HG02852 (cell line): ENCODE data around the gene AFTPH.

Source experiments
- ATAC-seq: cut with Tn5 transposase; IDR thresholded peaks from one replicate; pipeline ENCODE4 v1.9.1; 2021; ENCODE audit warnings: mild to moderate bottlenecking, moderate library complexity; ENCODE audit not compliant: unreplicated experiment

The AFTPH gene

GRCh38 chr2:64537991-64538390 lies 13.9 kb downstream of the AFTPH start:
- no peak for ATAC-seq

DNA sequence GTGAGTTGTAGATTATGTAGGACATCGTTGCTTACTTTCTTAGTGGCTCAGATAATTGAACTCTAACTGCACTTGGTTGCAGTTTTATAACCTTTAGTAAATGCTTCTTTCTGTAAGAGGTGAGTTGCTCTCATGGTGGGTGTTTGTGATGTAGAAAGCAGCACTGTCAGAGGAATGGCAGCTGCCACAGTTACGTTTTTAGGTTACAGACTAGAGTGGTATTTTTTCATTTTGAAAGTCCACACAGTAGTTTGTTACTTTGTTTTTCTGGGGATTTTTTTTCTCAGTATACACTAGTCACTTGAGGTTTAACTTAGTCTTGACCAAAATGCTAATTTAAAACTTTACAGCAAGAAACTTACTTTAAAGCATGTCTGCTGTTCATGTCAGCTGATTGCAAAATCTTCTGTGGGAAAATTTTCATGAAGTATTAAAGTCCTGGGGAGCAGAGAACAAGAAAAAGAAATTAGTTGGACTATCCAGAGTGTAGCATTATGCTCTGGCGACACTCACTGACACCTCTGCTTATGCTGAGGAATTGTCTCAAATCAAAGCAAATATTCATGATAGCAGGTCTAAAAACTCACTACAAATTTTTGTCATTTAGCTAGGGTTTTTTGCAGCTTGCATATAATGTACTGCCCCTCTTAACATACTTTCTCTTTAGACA lies 14.8 kb downstream of the AFTPH start:
- peak; percentile 56 for ATAC-seq

GRCh38 chr2:64540615-64541014 lies 16.5 kb downstream of the AFTPH start:
- ATAC-seq = no peak

GRCh38 chr2:64541547-64541946 lies 17.4 kb downstream of the AFTPH start:
- ATAC-seq = no peak

DNA sequence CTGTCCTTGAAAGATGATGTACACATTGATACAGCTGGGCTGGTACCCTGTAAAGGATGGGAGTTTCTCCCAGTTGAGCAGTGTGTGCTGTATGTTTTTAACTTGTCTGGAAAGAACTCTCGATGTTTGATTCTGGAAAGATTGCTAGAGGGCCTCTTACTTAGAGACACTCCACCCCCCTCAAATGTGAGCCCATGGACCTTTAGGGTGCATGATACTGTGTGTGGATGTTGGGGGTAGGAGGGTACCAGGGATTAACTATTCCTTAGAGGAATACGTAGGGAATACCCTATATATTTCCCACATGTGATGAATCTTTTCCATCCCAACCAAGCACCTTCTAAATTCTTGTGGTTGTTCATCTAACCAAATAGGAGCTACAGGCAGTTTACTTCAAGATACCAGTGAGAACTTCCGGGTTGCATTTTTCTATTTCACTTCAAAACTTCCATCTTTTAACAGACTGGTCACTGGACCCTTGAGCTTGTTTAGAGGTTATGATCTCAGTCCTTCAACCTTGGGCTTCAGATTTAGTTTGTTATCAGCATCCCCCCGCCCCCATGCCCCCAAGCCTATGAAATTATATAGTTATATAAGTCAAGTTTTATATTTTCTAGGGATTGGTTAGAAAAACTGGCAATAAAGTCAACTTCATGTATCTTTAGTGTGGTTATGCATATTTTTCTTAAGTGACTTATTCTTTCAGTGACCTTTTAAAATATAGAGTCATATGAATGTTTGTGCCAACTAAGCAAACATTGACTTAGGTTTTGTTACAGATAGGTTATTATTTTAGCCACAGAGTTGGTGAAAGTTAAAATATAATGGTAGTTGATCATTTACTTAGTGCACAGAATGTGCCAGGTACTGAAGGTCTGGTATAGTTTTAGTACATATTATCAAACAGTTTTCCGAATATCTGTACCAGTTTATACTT lies 18.2 kb downstream of the AFTPH start:
- ATAC-seq = no peak

GRCh38 chr2:64543008-64543697 lies 19.0 kb downstream of the AFTPH start:
- ATAC-seq = no peak

- ATAC-seq = no peak
Observed at GRCh38 chr2:64548761-64549160, 24.6 kb downstream of the AFTPH start.

GRCh38 chr2:64550042-64550441 lies 25.9 kb downstream of the AFTPH start:
- ATAC-seq = no peak

GRCh38 chr2:64551851-64552250 lies 27.7 kb downstream of the AFTPH start:
- no peak for ATAC-seq

GRCh38 chr2:64554117-64554516 lies 30.0 kb downstream of the AFTPH start:
- no peak for ATAC-seq

DNA sequence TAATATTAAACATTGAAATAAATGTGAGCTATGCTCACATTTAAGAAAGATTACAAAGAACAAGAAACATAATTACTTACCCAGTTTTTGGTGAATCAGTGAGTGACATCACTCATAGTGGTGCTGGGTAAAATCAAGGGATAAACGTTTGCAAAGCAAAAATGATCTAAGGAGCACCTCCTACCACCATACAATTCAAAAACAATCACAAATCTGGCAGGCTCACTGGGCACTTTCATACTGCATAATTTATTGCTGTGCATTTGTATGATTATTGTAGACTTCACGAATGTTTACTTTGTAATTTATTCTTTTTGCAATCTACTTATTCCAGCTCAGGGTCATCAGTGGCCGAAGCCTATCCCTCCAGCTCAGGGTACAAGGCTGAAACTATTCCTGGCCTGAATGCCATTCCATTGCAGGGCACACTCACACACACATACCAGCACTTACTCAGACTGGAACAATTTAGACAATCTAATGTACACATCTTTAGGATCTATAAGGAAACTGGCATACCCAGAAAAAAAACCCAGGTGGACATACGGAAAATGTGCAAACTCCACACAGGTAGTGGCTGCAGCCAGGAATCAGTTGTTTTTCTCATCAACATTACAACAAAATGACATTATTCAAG lies 34.4 kb downstream of the AFTPH start:
- ATAC-seq = no peak

DNA sequence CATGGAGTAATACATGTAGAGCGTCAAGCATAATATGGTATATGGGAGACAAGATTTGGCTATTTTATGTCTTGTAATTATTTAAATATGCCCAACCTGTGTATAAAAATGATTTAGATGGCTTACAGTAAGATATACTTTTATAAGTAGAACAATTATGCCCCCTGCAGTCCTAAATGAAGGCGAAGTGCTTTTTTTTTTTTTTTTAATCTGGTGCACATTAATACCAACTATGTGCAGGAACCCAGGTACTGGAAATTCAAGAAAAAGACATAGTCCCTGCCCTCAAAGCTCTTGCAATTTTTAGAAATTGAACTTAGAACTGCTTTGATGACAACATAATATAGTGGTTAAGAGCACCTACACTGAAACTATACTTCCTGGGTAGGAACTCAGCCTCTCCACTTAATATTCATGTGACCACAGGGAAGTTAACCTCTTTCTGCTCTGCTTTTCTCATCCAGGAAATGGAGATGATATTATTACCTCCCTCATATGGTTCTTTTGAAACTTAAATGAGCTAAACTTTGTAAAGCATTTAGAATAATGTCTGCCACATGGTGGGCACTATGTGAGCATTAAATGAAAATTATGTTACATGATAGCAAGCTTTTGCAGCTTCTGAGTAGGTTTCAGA lies 38.1 kb downstream of the AFTPH start:
- ATAC-seq = no peak

DNA sequence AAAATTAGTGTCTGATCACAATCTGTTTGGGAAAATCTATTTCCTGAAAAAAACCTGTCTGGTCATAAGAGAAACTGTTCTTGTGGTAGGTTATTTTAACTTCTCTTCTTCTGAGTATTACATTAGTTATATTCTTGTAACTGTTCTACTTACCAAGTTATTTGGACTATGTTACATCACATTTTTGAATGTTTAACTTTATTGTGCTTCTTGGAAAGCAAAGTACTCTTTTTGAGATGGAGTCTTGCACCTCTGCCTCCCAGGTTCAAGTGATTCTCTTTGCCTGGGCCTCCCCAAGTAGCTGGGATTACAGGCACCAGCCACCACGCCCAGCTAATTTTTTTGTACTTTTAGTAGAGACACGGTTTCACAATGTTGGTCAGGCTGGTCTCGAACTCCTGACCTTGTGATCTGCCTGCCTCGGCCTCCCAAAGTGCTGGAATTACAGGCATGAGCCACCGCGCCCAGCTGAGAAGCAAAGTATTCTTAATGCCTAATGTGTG lies 39.4 kb downstream of the AFTPH start:
- ATAC-seq = no peak

DNA sequence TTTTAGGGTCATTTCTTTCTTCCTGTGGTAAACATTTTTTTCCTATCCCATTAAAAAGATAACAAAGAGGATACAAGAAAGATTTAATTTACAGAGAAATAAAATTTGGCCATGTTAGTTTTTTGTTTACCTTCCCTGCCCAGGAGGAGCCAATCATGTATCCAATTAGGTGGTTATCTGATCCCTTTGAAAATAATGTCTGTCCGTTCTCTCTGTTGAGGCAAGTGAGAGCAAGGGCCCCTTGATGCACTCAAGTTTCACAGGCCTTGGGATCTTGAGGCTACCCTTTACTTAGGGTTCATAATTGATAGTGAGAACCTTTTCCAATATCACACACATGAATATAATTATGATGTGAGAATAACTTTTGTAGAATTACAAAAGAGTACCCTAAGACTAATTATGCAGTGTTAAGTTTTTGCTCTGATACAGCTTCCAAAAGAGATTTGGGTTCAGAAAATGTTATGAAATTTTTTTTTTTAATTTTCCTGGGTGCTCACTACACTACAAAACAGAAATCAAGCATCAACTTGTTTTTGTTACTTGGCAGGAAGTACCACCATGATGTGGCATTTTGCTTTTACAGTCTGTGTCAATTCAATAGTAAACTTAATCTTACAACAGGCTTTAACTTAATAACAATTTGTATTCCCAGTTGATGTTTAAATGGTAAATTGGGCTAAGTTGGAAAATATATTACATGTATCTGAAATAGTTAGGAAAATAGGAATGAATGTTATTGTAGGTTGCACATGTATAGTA lies 42.0 kb downstream of the AFTPH start:
- no peak for ATAC-seq

GRCh38 chr2:64567473-64567872 lies 43.3 kb downstream of the AFTPH start:
- ATAC-seq = no peak

GRCh38 chr2:64568836-64569235 lies 44.7 kb downstream of the AFTPH start:
- no peak for ATAC-seq

DNA sequence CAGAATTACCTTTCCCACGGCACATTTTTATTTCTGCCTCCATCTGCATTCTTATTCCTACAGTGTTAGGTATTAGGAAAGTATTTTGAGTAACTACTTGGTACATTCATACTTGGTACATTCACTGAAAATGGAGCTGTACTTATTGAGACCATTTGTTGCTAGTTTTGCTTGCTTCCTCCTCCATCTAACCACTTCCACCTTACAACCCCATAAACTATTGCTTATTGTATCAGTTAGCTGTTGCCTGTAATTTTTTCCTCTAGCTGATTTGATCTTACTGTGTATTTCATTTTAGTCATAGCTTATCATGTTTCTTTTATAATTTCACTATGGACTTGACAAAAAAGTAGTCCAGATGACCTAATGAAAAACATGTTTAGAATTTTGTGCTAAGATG lies 50.7 kb downstream of the AFTPH start:
- no peak for ATAC-seq

DNA sequence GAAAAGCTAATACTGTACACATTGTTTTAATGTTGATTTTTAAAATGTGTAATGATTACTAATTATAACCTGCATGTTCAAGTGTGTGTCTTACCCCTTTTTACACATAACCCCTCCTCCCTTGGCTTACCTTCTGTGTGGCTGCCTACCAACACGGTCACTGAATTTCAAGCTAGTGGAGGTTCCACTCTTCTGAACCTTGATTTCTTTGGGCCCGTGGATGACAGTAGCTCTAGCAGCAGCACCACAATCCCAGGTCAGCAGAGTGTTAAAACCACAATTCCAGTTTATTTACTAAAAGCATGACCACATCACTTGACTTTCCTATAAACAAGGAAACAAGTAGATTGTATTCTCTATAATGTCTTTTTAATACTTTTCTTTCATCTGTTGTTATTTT lies 56.9 kb downstream of the AFTPH start:
- ATAC-seq = no peak

GRCh38 chr2:64581777-64582539 lies 57.8 kb downstream of the AFTPH start:
- ATAC-seq = peak; percentile 46
